Smooth muscle cell (in vitro differentiated cells): Measurements from ENCODE around the gene LBP. TPM values are rescaled to one million over a fixed set of nuclear protein-coding genes. Genes with fewer than 3 reads are reported as not detected.
A peak's percentile ranks its signal among the peaks of the same experiment; 100 is the strongest.
"Not testable (repeated sequence)": the region's sequence is repeated elsewhere in the genome, so short reads cannot be mapped to it uniquely, and the experiment has no call there.

ENCODE experiments used
- DNase-seq: peaks from one replicate; lab custom pipeline; 2025; ENCODE audit not compliant: unreplicated experiment; lab: John Stamatoyannopoulos, UW
- H2AFZ ChIP-seq: fragments of 200-600 bp; sonication (generic); 2 replicates; pipeline ENCODE4 v1.6.0; 2016; ENCODE audit warnings: antibody characterized with exemption, low read depth, mild to moderate bottlenecking
- H3F3A ChIP-seq: fragments of 200-600 bp; sonication (generic); 2 replicates; pipeline ENCODE4 v1.6.0; 2017; ENCODE audit warnings: antibody characterized with exemption, low read depth
- H3K27ac ChIP-seq: fragments of 200-600 bp; sonication (generic); 2 replicates; pipeline ENCODE4 v1.5.1; 2016; ENCODE audit warnings: low read depth, mild to moderate bottlenecking
- H3K27me3 ChIP-seq: fragments of 200-600 bp; sonication (generic); 2 replicates; pipeline ENCODE4 v1.6.1; 2016; ENCODE audit warnings: low read depth, mild to moderate bottlenecking
- H3K36me3 ChIP-seq: fragments of 200-600 bp; sonication (generic); 2 replicates; pipeline ENCODE4 v1.5.1; 2016; ENCODE audit warnings: low read depth
- H3K4me1 ChIP-seq: fragments of 200-600 bp; sonication (generic); 2 replicates; pipeline ENCODE4 v1.5.1; 2016; ENCODE audit warnings: low read depth
- H3K4me2 ChIP-seq: fragments of 200-600 bp; sonication (generic); 2 replicates; pipeline ENCODE4 v1.6.0; 2016; ENCODE audit warnings: mild to moderate bottlenecking
- H3K4me3 ChIP-seq: fragments of 200-600 bp; sonication (generic); 2 replicates; pipeline ENCODE4 v1.5.1; 2016; ENCODE audit warnings: mild to moderate bottlenecking
- H3K79me2 ChIP-seq: fragments of 200-600 bp; sonication (generic); 2 replicates; pipeline ENCODE4 v1.6.0; 2016; ENCODE audit warnings: low read depth, mild to moderate bottlenecking
- H3K9ac ChIP-seq: fragments of 200-600 bp; sonication (generic); 2 replicates; pipeline ENCODE4 v1.6.0; 2016; ENCODE audit warnings: low read depth
- H3K9me3 ChIP-seq: fragments of 200-600 bp; sonication (generic); replicated peaks from 2 replicates; pipeline ENCODE4 v1.5.1; 2016; ENCODE audit warnings: low read depth
- H4K20me1 ChIP-seq: fragments of 200-600 bp; sonication (generic); 2 replicates; pipeline ENCODE4 v1.6.0; 2016; ENCODE audit warnings: low read depth
- CTCF ChIP-seq: fragments of 200-600 bp; sonication (generic); IDR thresholded peaks from 2 replicates; pipeline ENCODE4 v1.5.1; 2017; ENCODE audit warnings: borderline replicate concordance, mild to moderate bottlenecking, antibody characterized with exemption; ENCODE audit not compliant: insufficient read depth, poor library complexity, severe bottlenecking
- WGBS: methylation state at CpG from one replicate; pipeline ENCODE4 v1.1.7; 2016; ENCODE audit warnings: low lambda C conversion rate; 5-methylcytosine and 5-hydroxymethylcytosine counted together
- polyA plus RNA-seq: library from polyadenylated mRNA; unstranded; fragments of >200 nt; fragmentation: Nextera tagmentation; extraction: Ambion mirVana; gene quantifications from 2 replicates; pipeline ENCODE4 v1.2.1, GENCODE V29; 2016
- total RNA-seq: library from RNA; depleted of rRNA; stranded (reverse); fragments of >200 nt; gene quantifications from 2 replicates; pipeline ENCODE4 v1.2.3, GENCODE V29; 2014

LBP gene
- total and polyA plus RNA-seq, 2 experiments from 2014 or later: not detected

DNA sequence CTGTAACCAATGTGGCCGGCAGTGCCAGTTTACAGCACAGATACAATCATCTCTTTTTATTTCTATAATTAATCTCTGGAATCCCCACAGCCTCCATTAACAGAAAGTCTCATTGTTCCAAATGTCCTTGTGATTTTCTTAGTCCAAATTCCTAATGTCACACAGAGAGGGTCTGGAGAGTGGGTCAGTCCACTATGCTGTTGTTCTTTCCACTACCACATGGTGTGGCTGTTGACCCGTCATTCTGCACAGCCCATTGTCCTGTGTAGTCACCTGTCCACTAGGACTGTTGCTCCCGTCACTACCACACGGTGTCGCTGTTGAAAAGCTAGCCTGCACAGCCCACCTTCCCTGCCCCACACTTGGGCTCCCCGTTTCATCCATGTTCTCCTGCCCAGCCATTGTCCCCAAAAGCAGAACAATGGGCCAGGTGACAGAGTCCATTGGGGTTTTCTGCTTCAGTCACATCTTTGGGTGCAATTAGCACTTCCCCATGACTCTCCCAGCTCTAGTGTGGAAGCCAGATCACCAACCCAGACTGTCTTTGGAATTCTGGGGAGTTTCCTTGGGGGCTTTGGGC is 8.6 kb upstream of the LBP start:
- H3K4me2 ChIP-seq: no peak overlapping the region
- H2AFZ ChIP-seq: no peak overlapping the region
- WGBS: 30% methylated on average over 6 of the region's 6 CpGs
- no peaks in the 10 kb centered on the region for H3K79me2 ChIP-seq
- H3K4me3 ChIP-seq: no peak overlapping the region
- no peak overlapping the region for H3K27ac ChIP-seq
- peaks cover 9% of the 10 kb centered on the region for H3K4me1 ChIP-seq
- H4K20me1 ChIP-seq: no peaks in the 10 kb centered on the region
- DNase-seq: no peak
- no peaks in the 10 kb centered on the region for H3K9me3 ChIP-seq
- no peaks in the 10 kb centered on the region for H3F3A ChIP-seq
- H3K9ac ChIP-seq: no peak overlapping the region
- no peaks in the 10 kb centered on the region for H3K27me3 ChIP-seq
- no peaks in the 10 kb centered on the region for H3K36me3 ChIP-seq
- TF ChIP-seq CTCF: peak; percentile 35

DNA sequence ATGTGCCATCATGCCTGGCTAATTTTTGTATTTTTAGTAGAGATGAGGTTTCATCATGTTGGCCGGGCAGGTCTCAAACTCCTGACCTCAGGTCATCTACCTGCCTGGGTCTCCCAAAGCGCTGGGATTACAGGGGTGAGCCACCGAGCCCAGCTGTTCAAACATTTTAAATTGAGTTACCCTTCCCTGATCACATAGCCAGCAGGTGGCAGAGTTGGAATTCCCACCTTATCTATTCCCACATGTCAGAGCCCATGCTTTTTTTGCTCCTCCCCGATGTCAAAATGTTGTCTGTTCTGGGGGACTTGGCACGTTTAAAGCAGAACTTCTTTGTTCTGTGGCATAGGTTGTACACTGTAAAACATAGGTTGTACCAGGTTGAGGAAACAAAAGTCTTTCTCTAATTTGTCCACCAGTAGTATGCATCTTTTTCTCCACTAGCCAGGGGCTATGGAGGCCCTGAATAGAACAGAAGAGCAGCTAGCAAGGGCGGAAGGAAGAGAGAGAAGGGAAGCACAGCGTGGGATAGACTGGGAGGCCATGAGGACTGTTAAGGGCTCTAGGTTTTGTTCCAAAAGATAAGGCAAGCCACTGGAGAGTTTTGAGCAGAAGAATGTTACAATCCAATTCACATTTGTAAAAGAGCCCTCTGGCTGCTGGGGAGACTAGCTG is 7.3 kb upstream of the LBP start:
- WGBS: 58% methylated on average over 7 of the region's 7 CpGs
- Histone ChIP-seq H3K4me1 (peaks cover 11% of the 10 kb centered on the region), H3K9me3 (no peaks in the 10 kb centered on the region), H3K79me2 (no peaks in the 10 kb centered on the region), H3K9ac (no peak overlapping the region), H3K27me3 (no peaks in the 10 kb centered on the region), H3K36me3 (no peaks in the 10 kb centered on the region), H3K27ac (no peak overlapping the region), H3K4me2 (no peak overlapping the region), H2AFZ (no peak overlapping the region), H4K20me1 (no peaks in the 10 kb centered on the region), H3K4me3 (no peak overlapping the region), H3F3A (no peaks in the 10 kb centered on the region)
- peak; percentile 22 for TF ChIP-seq CTCF
- no peak for DNase-seq

DNA sequence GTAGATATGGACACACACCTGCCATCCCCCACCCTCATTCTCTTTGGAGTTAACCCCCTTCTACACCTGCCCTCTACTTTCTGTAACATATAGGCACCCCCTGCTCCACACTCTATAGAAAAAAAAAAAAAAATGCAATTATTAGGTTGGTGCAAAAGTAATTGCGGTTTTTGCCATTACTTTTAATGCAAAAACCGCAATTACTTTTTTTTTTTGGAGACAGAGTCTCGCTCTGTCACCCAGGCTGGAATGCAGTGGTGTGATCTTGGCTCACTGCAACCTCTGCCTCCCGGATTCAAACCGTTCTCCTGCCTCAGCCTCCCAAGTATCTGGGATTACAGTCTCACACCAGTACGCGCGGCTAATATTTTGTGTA is 6.8 kb upstream of the LBP start:
- 94% methylated on average over 8 of the region's 8 CpGs for WGBS
- H3K4me2 ChIP-seq, H3F3A ChIP-seq, H3K9me3 ChIP-seq, DNase-seq, H3K4me3 ChIP-seq, H3K9ac ChIP-seq, H3K27me3 ChIP-seq, H2AFZ ChIP-seq, H4K20me1 ChIP-seq, H3K79me2 ChIP-seq, H3K36me3 ChIP-seq, H3K27ac ChIP-seq: not testable (repeated sequence)
- peaks cover 11% of the 10 kb centered on the region for H3K4me1 ChIP-seq

- Histone ChIP-seq H3K4me3 (no peak overlapping the region), H3K79me2 (no peaks in the 10 kb centered on the region), H3K36me3 (no peaks in the 10 kb centered on the region), H3K27ac (no peak overlapping the region), H3F3A (no peaks in the 10 kb centered on the region), H4K20me1 (no peaks in the 10 kb centered on the region), H2AFZ (no peak overlapping the region), H3K9ac (no peak overlapping the region), H3K27me3 (no peaks in the 10 kb centered on the region), H3K9me3 (no peaks in the 10 kb centered on the region), H3K4me2 (no peak overlapping the region), H3K4me1 (peaks cover 11% of the 10 kb centered on the region)
- no peak for TF ChIP-seq CTCF
- DNase-seq: no peak
- WGBS: 85% methylated on average over 3 of the region's 3 CpGs
Measured at GRCh38 chr20:38339997-38340396, 6.3 kb upstream of the LBP start.
